Skin epidermis (tissue), 12 donors: ENCODE measurements around the gene RNF214.
"Not testable (repeated sequence)": the region's sequence is repeated elsewhere in the genome, so short reads cannot be mapped to it uniquely, and the experiment has no call there.

Source experiments
- H3K27ac ChIP-seq, 21 experiments: fragments of 200-600 bp; sonication (generic) in 11 of 21; one replicate each; pipeline ENCODE4 v1.5.0; 2020; ENCODE audit warnings: mild to moderate bottlenecking in 3 of 21, inconsistent platforms in 2 of 21, moderate library complexity in 2 of 21
- H3K4me3 ChIP-seq, 7 experiments: fragments of 200-600 bp; sonication (generic) in 2 of 7; one replicate each; pipeline ENCODE4 v1.5.0; 2020; ENCODE audit warnings: inconsistent platforms in 2 of 7, mild to moderate bottlenecking in 2 of 7, moderate library complexity in 1 of 7

Gene RNF214

GRCh38 chr11:117226388-117227385 is 5.8 kb upstream of the RNF214 start:
- Histone ChIP-seq H3K4me3 (no peak overlapping the region), H3K27ac (no peak overlapping the region)

GRCh38 chr11:117228091-117228490 is 4.4 kb upstream of the RNF214 start:
- Histone ChIP-seq H3K4me3 (no peak overlapping the region), H3K27ac (no peak overlapping the region)

- no peak overlapping the region for H3K4me3 ChIP-seq
These were observed 3.1 kb upstream of the RNF214 start for GRCh38 chr11:117229411-117229810.

GRCh38 chr11:117229931-117230285 is 2.6 kb upstream of the RNF214 start:
- Histone ChIP-seq H3K27ac (peak overlapping the region in 12 of 21 experiments; percentile 7 to 99 (median 95)), H3K4me3 (peak overlapping the region in 1 of 7 experiments; percentile 7)

More at GRCh38 chr11:117229411-117229810, 3.1 kb upstream of the RNF214 start:
- peak overlapping the region in 9 of 21 experiments; percentile 22 to 99 (median 95) for H3K27ac ChIP-seq

GRCh38 chr11:117230286-117230961 is 2.0 kb upstream of the RNF214 start:
- Histone ChIP-seq H3K4me3 (peak overlapping the region in 6 of 7 experiments; percentile 7 to 96 (median 90)), H3K27ac (peak overlapping the region in 19 of 21 experiments; percentile 7 to 99 (median 95))

GRCh38 chr11:117230999-117231841 is 1.3 kb upstream of the RNF214 start:
- Histone ChIP-seq H3K27ac (peak overlapping the region; percentile 12 to 99 (median 95)), H3K4me3 (peak overlapping the region; percentile 73 to 96 (median 94))

GRCh38 chr11:117231842-117232091 is 704 bp upstream of the RNF214 start, which contains the start of gene PCSK7:
PCSK7 (minus strand) TSS chr11:117232073; CDS start chr11:117229844, 2,229 bp downstream.
- H3K27ac ChIP-seq = peak within 1 kb of the TSS; percentile 89 to 99 (median 95)
- H3K4me3 ChIP-seq = peak within 1 kb of the TSS; percentile 73 to 96 (median 94)

GRCh38 chr11:117232911-117233409 is 489 bp downstream of the RNF214 start:
- Histone ChIP-seq H3K27ac (peak overlapping the region; percentile 89 to 99 (median 95)), H3K4me3 (peak overlapping the region; percentile 73 to 96 (median 94))

- Histone ChIP-seq H3K4me3 (no peak overlapping the region), H3K27ac (no peak overlapping the region)
These were observed 5.8 kb downstream of the RNF214 start for GRCh38 chr11:117238221-117238620.

GRCh38 chr11:117239295-117239694 is 6.8 kb downstream of the RNF214 start:
- Histone ChIP-seq H3K27ac (no peak overlapping the region), H3K4me3 (no peak overlapping the region)

GRCh38 chr11:117248341-117248740 is 15.9 kb downstream of the RNF214 start:
- Histone ChIP-seq H3K27ac (no peak overlapping the region), H3K4me3 (no peak overlapping the region)

- Histone ChIP-seq H3K4me3 (no peak overlapping the region), H3K27ac (no peak overlapping the region)
These were observed 17.1 kb downstream of the RNF214 start for GRCh38 chr11:117249571-117249970.

GRCh38 chr11:117251506-117251905 is 19.0 kb downstream of the RNF214 start:
- Histone ChIP-seq H3K27ac (no peak overlapping the region), H3K4me3 (no peak overlapping the region)

- Histone ChIP-seq H3K4me3 (no peak overlapping the region), H3K27ac (no peak overlapping the region)
These were observed 23.5 kb downstream of the RNF214 start for GRCh38 chr11:117255966-117256365.

- Histone ChIP-seq H3K4me3 (no peak overlapping the region), H3K27ac (no peak overlapping the region)
These were observed 24.1 kb downstream of the RNF214 start for GRCh38 chr11:117256573-117256972.

- H3K4me3 ChIP-seq = no peak overlapping the region
- peak overlapping the region in 1 of 21 experiments; percentile 29 for H3K27ac ChIP-seq
These were observed 26.1 kb downstream of the RNF214 start for GRCh38 chr11:117258576-117258975.

GRCh38 chr11:117259417-117259816 is 26.9 kb downstream of the RNF214 start:
- Histone ChIP-seq H3K4me3 (no peak overlapping the region), H3K27ac (no peak overlapping the region)

- H3K27ac ChIP-seq, H3K4me3 ChIP-seq: not testable (repeated sequence)
These were observed 32.3 kb downstream of the RNF214 start for GRCh38 chr11:117264624-117265323.

- Histone ChIP-seq H3K4me3 (no peak overlapping the region), H3K27ac (no peak overlapping the region)
These were observed 33.3 kb downstream of the RNF214 start for GRCh38 chr11:117265745-117266144.
